ENCODE results near the gene ERCC3. TPM values are rescaled to one million over a fixed set of nuclear protein-coding genes. Genes with fewer than 3 reads are reported as not detected.

Gene ERCC3
- total and polyA plus RNA-seq, 2 of the 13 experiments (the other 11 are each of a cell fraction or from before 2014, with no cell fraction given), result 49.7 to 64.6 TPM

GRCh38 chr2:127231130-127231865 is 62.6 kb downstream of the ERCC3 start (continued):
- peak; percentile 92 for TF ChIP-seq SKI (IDR thresholded peaks at IDR 0.05; ENCODE audit: partially characterized antibody)
- no peak for TF ChIP-seq PHF8 (CRISPR knock-in tag; IDR thresholded peaks at IDR 0.05)
- no peak for TF ChIP-seq BHLHE40 (IDR thresholded peaks at IDR 0.05; ENCODE audit: low read length)
- TF ChIP-seq, protein P1, sequence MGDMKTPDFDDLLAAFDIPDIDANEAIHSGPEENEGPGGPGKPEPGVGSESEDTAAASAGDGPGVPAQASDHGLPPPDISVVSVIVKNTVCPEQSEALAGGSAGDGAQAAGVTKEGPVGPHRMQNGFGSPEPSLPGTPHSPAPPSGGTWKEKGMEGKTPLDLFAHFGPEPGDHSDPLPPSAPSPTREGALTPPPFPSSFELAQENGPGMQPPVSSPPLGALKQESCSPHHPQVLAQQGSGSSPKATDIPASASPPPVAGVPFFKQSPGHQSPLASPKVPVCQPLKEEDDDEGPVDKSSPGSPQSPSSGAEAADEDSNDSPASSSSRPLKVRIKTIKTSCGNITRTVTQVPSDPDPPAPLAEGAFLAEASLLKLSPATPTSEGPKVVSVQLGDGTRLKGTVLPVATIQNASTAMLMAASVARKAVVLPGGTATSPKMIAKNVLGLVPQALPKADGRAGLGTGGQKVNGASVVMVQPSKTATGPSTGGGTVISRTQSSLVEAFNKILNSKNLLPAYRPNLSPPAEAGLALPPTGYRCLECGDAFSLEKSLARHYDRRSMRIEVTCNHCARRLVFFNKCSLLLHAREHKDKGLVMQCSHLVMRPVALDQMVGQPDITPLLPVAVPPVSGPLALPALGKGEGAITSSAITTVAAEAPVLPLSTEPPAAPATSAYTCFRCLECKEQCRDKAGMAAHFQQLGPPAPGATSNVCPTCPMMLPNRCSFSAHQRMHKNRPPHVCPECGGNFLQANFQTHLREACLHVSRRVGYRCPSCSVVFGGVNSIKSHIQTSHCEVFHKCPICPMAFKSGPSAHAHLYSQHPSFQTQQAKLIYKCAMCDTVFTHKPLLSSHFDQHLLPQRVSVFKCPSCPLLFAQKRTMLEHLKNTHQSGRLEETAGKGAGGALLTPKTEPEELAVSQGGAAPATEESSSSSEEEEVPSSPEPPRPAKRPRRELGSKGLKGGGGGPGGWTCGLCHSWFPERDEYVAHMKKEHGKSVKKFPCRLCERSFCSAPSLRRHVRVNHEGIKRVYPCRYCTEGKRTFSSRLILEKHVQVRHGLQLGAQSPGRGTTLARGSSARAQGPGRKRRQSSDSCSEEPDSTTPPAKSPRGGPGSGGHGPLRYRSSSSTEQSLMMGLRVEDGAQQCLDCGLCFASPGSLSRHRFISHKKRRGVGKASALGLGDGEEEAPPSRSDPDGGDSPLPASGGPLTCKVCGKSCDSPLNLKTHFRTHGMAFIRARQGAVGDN (CRISPR knock-in tag; IDR thresholded peaks at IDR 0.05), result no peak
- peak; percentile 23; the same call in 1 of the 2 replicates for TF ChIP-seq RXRB (CRISPR knock-in tag; IDR thresholded peaks at IDR 0.05; ENCODE audit: borderline replicate concordance)
- TF ChIP-seq PAXIP1 (CRISPR knock-in tag; conservative IDR thresholded peaks at IDR 0.05), result 0 out of 2 replicates have a peak, but pooled peaks have one; percentile 17
- TF ChIP-seq CEBPG (CRISPR knock-in tag; IDR thresholded peaks at IDR 0.05), result peak; percentile 87
- TF ChIP-seq MIER3 (CRISPR knock-in tag; IDR thresholded peaks at IDR 0.05; ENCODE audit: borderline replicate concordance), result no peak
- TF ChIP-seq RARA (CRISPR knock-in tag; IDR thresholded peaks at IDR 0.05), result peak; percentile 83
